ENCODE data around the gene XG.

- no peak for TF ChIP-seq TCF4 (CRISPR knock-in tag; IDR thresholded peaks at IDR 0.05; ENCODE audit: borderline replicate concordance)
- TF ChIP-seq ZFP3 (CRISPR knock-in tag; IDR thresholded peaks at IDR 0.05): no peak
- no peak for TF ChIP-seq CSDC2 (CRISPR knock-in tag; IDR thresholded peaks at IDR 0.05)
- no peak for TF ChIP-seq BACH2 (CRISPR knock-in tag; IDR thresholded peaks at IDR 0.05; ENCODE audit: borderline replicate concordance)
- no peak for TF ChIP-seq TSHZ2 (CRISPR knock-in tag; IDR thresholded peaks at IDR 0.05)
- TF ChIP-seq ISL1 (CRISPR knock-in tag; IDR thresholded peaks at IDR 0.05): no peak
- TF ChIP-seq OSR1 (CRISPR knock-in tag; IDR thresholded peaks at IDR 0.05): no peak
- TF ChIP-seq ZNF70 (CRISPR knock-in tag; IDR thresholded peaks at IDR 0.05): no peak
- no peak for TF ChIP-seq POU6F1 (CRISPR knock-in tag; IDR thresholded peaks at IDR 0.05; ENCODE audit: borderline replicate concordance, low read depth)
- TF ChIP-seq TOX (CRISPR knock-in tag; IDR thresholded peaks at IDR 0.05; ENCODE audit: borderline replicate concordance): no peak
- TF ChIP-seq CREB5 (CRISPR knock-in tag; IDR thresholded peaks at IDR 0.05; ENCODE audit: low read depth): no peak
- no peak for TF ChIP-seq ARNTL (CRISPR knock-in tag; IDR thresholded peaks at IDR 0.05; ENCODE audit: borderline replicate concordance, low read depth)
Observed at GRCh38 chrX:2784026-2784425, 32.2 kb downstream of the XG start.

Data from SK-N-SH treated with all-trans-retinoic acid at 6 μM for 48 hours (cell line).